ENCODE data around the gene SNTA1.

GRCh38 chr20:33490934-33491656 is 47.5 kb upstream of the SNTA1 start:
- TF ChIP-seq POLR2A (IDR thresholded peaks at IDR 0.05), result no peak
- TF ChIP-seq, protein P1, sequence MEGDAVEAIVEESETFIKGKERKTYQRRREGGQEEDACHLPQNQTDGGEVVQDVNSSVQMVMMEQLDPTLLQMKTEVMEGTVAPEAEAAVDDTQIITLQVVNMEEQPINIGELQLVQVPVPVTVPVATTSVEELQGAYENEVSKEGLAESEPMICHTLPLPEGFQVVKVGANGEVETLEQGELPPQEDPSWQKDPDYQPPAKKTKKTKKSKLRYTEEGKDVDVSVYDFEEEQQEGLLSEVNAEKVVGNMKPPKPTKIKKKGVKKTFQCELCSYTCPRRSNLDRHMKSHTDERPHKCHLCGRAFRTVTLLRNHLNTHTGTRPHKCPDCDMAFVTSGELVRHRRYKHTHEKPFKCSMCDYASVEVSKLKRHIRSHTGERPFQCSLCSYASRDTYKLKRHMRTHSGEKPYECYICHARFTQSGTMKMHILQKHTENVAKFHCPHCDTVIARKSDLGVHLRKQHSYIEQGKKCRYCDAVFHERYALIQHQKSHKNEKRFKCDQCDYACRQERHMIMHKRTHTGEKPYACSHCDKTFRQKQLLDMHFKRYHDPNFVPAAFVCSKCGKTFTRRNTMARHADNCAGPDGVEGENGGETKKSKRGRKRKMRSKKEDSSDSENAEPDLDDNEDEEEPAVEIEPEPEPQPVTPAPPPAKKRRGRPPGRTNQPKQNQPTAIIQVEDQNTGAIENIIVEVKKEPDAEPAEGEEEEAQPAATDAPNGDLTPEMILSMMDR (IDR thresholded peaks at IDR 0.05), result no peak
